Inferior parietal cortex (tissue), 1 donor: Measurements from ENCODE around the gene RDH16.
"Not testable (repeated sequence)": the region's sequence is repeated elsewhere in the genome, so short reads cannot be mapped to it uniquely, and the experiment has no call there.

Experiments used
- DNase-seq: peaks from one replicate; pipeline ENCODE4 v3.0.0-alpha.2; 2016; ENCODE audit errors: extremely low spot score

The RDH16 gene

GRCh38 chr12:56954057-56954957, 3.1 kb downstream of the RDH16 start:
- no peak for DNase-seq

- no peak for DNase-seq
These were observed 4.1 kb downstream of the RDH16 start for GRCh38 chr12:56953314-56953713.

- DNase-seq, result no peak
These were observed 5.6 kb downstream of the RDH16 start for GRCh38 chr12:56951582-56952339.

- DNase-seq, result no peak
These were observed 8.5 kb downstream of the RDH16 start for GRCh38 chr12:56948881-56949280.

- DNase-seq, result no peak
These were observed 9.0 kb downstream of the RDH16 start for GRCh38 chr12:56948457-56948777.

- no peak for DNase-seq
These were observed 9.6 kb downstream of the RDH16 start for GRCh38 chr12:56947633-56948456.

GRCh38 chr12:56943878-56944277, 13.5 kb downstream of the RDH16 start:
- no peak for DNase-seq

- DNase-seq, result not testable (repeated sequence)
These were observed 14.0 kb downstream of the RDH16 start for GRCh38 chr12:56943374-56943773.

- DNase-seq, result peak; percentile 17
These were observed 15.9 kb downstream of the RDH16 start for GRCh38 chr12:56941299-56942017.

GRCh38 chr12:56940942-56941298, 16.5 kb downstream of the RDH16 start:
- DNase-seq, result not testable (repeated sequence)

- no peak for DNase-seq
These were observed 21.7 kb downstream of the RDH16 start for GRCh38 chr12:56935752-56936151.

- DNase-seq, result no peak
These were observed 22.3 kb downstream of the RDH16 start for GRCh38 chr12:56935157-56935556.

GRCh38 chr12:56933826-56934625, 23.4 kb downstream of the RDH16 start, which contains the start of gene SDR9C7:
Gene SDR9C7 (minus strand): TSS chr12:56934408. CDS start chr12:56934261, 147 bp downstream.
- DNase-seq, result no peak

- DNase-seq, result no peak
These were observed 24.5 kb downstream of the RDH16 start for GRCh38 chr12:56932867-56933266.

GRCh38 chr12:56932146-56932545, 25.3 kb downstream of the RDH16 start:
- no peak for DNase-seq

- peak; percentile 27 for DNase-seq
These were observed 25.9 kb downstream of the RDH16 start for GRCh38 chr12:56931474-56931978.

GRCh38 chr12:56930241-56930640, 27.2 kb downstream of the RDH16 start:
- DNase-seq, result no peak

GRCh38 chr12:56929780-56930179, 27.6 kb downstream of the RDH16 start:
- DNase-seq, result no peak

- no peak for DNase-seq
These were observed 29.1 kb downstream of the RDH16 start for GRCh38 chr12:56928262-56928661.

- no peak for DNase-seq
These were observed 30.1 kb downstream of the RDH16 start for GRCh38 chr12:56927281-56927680.
